ENCODE measurements around the gene TBL1XR1. TPM values are rescaled to one million over a fixed set of nuclear protein-coding genes. Genes with fewer than 3 reads are reported as not detected.

The TBL1XR1 gene
- total RNA-seq, 4 donors from 2014 or later = 56.0 to 90.8 (median 75.6) TPM

GRCh38 chr3:177146646-177147045 is 50.6 kb downstream of the TBL1XR1 start:
- Histone ChIP-seq H3K9me3 (no peaks in the 10 kb centered on the region), H3K4me1 (peaks cover 65% of the 10 kb centered on the region), H3K27ac (no peak overlapping the region), H3K4me3 (no peak overlapping the region), H3K36me3 (no peaks in the 10 kb centered on the region), H3K27me3 (no peaks in the 10 kb centered on the region)
- 26% methylated on average over 4 of the region's 4 CpGs for WGBS
- TF ChIP-seq EP300 (IDR thresholded peaks at IDR 0.05) = no peak
- TF ChIP-seq POLR2AphosphoS5 (IDR thresholded peaks at IDR 0.05) = no peak
- TF ChIP-seq CTCF (IDR thresholded peaks at IDR 0.05) = no peak
- no peak for TF ChIP-seq POLR2A (IDR thresholded peaks at IDR 0.05)
- no peak for DNase-seq (ENCODE audit: low spot score in 2 of 2)

- Histone ChIP-seq H3K9me3 (no peaks in the 10 kb centered on the region), H3K4me1 (peaks cover 60% of the 10 kb centered on the region), H3K27ac (no peak overlapping the region), H3K36me3 (no peaks in the 10 kb centered on the region), H3K4me3 (no peak overlapping the region), H3K27me3 (no peaks in the 10 kb centered on the region)
- TF ChIP-seq CTCF (IDR thresholded peaks at IDR 0.05) (no peak), POLR2A (IDR thresholded peaks at IDR 0.05) (no peak), EP300 (IDR thresholded peaks at IDR 0.05) (no peak), POLR2AphosphoS5 (IDR thresholded peaks at IDR 0.05) (no peak)
- 36% methylated on average over 2 of the region's 2 CpGs for WGBS
- DNase-seq (ENCODE audit: low spot score in 2 of 2) = no peak
Observed at GRCh38 chr3:177145954-177146353, 51.3 kb downstream of the TBL1XR1 start.

GRCh38 chr3:177145381-177145780 is 51.9 kb downstream of the TBL1XR1 start:
- H3K27ac ChIP-seq = no peak overlapping the region

GRCh38 chr3:177144922-177145321 is 52.4 kb downstream of the TBL1XR1 start:
- Histone ChIP-seq H3K27ac (no peak overlapping the region), H3K4me1 (peaks cover 51% of the 10 kb centered on the region), H3K36me3 (no peaks in the 10 kb centered on the region), H3K27me3 (no peaks in the 10 kb centered on the region), H3K4me3 (no peak overlapping the region), H3K9me3 (no peaks in the 10 kb centered on the region)
- TF ChIP-seq EP300 (IDR thresholded peaks at IDR 0.05) (no peak), POLR2A (IDR thresholded peaks at IDR 0.05) (no peak), CTCF (IDR thresholded peaks at IDR 0.05) (no peak), POLR2AphosphoS5 (IDR thresholded peaks at IDR 0.05) (no peak)
- 38% methylated on average over 3 of the region's 3 CpGs for WGBS
- DNase-seq (ENCODE audit: low spot score in 2 of 2) = no peak

More at GRCh38 chr3:177145381-177145780, 51.9 kb downstream of the TBL1XR1 start:
- peaks cover 56% of the 10 kb centered on the region for H3K4me1 ChIP-seq
- TF ChIP-seq EP300 (IDR thresholded peaks at IDR 0.05) (no peak), POLR2AphosphoS5 (IDR thresholded peaks at IDR 0.05) (no peak), POLR2A (IDR thresholded peaks at IDR 0.05) (no peak), CTCF (IDR thresholded peaks at IDR 0.05) (no peak)
- WGBS = 65% methylated on average over 1 of the region's 1 CpG
- H3K27me3 ChIP-seq = no peaks in the 10 kb centered on the region
- H3K36me3 ChIP-seq = no peaks in the 10 kb centered on the region
- no peaks in the 10 kb centered on the region for H3K9me3 ChIP-seq
- H3K4me3 ChIP-seq = no peak overlapping the region
- DNase-seq (ENCODE audit: low spot score in 2 of 2) = no peak

GRCh38 chr3:177141899-177142646 is 55.2 kb downstream of the TBL1XR1 start:
- no peaks in the 10 kb centered on the region for H3K9me3 ChIP-seq
- DNase-seq (ENCODE audit: low spot score in 2 of 2) = no peak
- peaks cover 32% of the 10 kb centered on the region for H3K4me1 ChIP-seq
- H3K27me3 ChIP-seq = no peaks in the 10 kb centered on the region
- 69% methylated on average over 6 of the region's 6 CpGs for WGBS
- no peaks in the 10 kb centered on the region for H3K36me3 ChIP-seq
- H3K27ac ChIP-seq = no peak overlapping the region
- TF ChIP-seq POLR2AphosphoS5 (IDR thresholded peaks at IDR 0.05) (no peak), EP300 (IDR thresholded peaks at IDR 0.05) (no peak), POLR2A (IDR thresholded peaks at IDR 0.05) (no peak), CTCF (IDR thresholded peaks at IDR 0.05) (no peak)
- no peak overlapping the region for H3K4me3 ChIP-seq
